BLaER1 treated with 17β-estradiol and CSF1 and Interleukin-3, amounts not matched to agents 10 nM and 100 nM (cell line): ENCODE results near the gene ZNF605.

Experiments used
- H3K27ac ChIP-seq, 11 experiments: shearing (Covaris generic); formaldehyde crosslinking; 2 replicates each; pipeline ENCODE4 v1.8.1; 2022
- H3K27me3 ChIP-seq, 11 experiments: shearing (Covaris generic); formaldehyde crosslinking; 2 replicates each; pipeline ENCODE4 v1.8.1; 2022
- H3K36me3 ChIP-seq, 11 experiments: shearing (Covaris generic); formaldehyde crosslinking; 2 replicates each; pipeline ENCODE4 v1.8.1; 2022
- H3K4me1 ChIP-seq, 10 experiments: shearing (Covaris generic); formaldehyde crosslinking; 2 replicates each; pipeline ENCODE4 v1.8.1; 2022
- H3K4me2 ChIP-seq, 11 experiments: shearing (Covaris generic); formaldehyde crosslinking; 2 replicates each; pipeline ENCODE4 v1.8.1; 2022
- H3K4me3 ChIP-seq, 10 experiments: shearing (Covaris generic); formaldehyde crosslinking; 2 replicates each; pipeline ENCODE4 v1.8.1; 2022
- H3K9ac ChIP-seq, 11 experiments: shearing (Covaris generic); formaldehyde crosslinking; 2 replicates each; pipeline ENCODE4 v1.8.1; 2022
- H3K9me3 ChIP-seq, 11 experiments: shearing (Covaris generic); formaldehyde crosslinking; replicated peaks in 1 of 11; 2 replicates each; pipeline ENCODE4 v1.8.1; 2022
- H4K20me1 ChIP-seq, 11 experiments: shearing (Covaris generic); formaldehyde crosslinking; 2 replicates each; pipeline ENCODE4 v1.8.1; 2022
- Cebpa-rat ChIP-seq, 11 experiments: shearing (Covaris generic); IDR thresholded peaks; 2 replicates each; pipeline ENCODE4 v1.8.1; 2022

ZNF605 gene

GRCh38 chr12:132872975-132873421 lies 83.1 kb downstream of the ZNF605 start:
- H3K4me1 ChIP-seq, result peaks cover 0 to 12% (median 5%) of the 10 kb centered on the region in 10 experiments; a peak in 16 of 20 replicates
- H3K9me3 ChIP-seq, result 0 out of 22 replicates have a peak, but pooled peaks cover 0 to 2% (median 0%) of the 10 kb centered on the region in 11 experiments
- H3K27ac ChIP-seq, result no peak overlapping the region
- H3K4me2 ChIP-seq, result no peak overlapping the region
- TF ChIP-seq Cebpa-rat (IDR thresholded peaks at IDR 0.05), result no peak
- H3K36me3 ChIP-seq, result peaks cover 84 to 93% (median 89%) of the 10 kb centered on the region in 11 experiments
- no peak overlapping the region for H3K4me3 ChIP-seq
- no peak overlapping the region for H3K9ac ChIP-seq
- H4K20me1 ChIP-seq, result peaks cover 0 to 73% (median 31%) of the 10 kb centered on the region in 11 experiments; a peak in 17 of 22 replicates
- H3K27me3 ChIP-seq, result no peaks in the 10 kb centered on the region

- Histone ChIP-seq H4K20me1 (peaks cover 0 to 68% (median 31%) of the 10 kb centered on the region in 11 experiments; a peak in 17 of 22 replicates), H3K36me3 (peaks cover 79 to 93% (median 82%) of the 10 kb centered on the region in 11 experiments), H3K27me3 (no peaks in the 10 kb centered on the region), H3K4me1 (peaks cover 4 to 20% (median 13%) of the 10 kb centered on the region in 10 experiments; a peak in 19 of 20 replicates), H3K9ac (no peak overlapping the region), H3K4me3 (no peak overlapping the region), H3K4me2 (no peak overlapping the region), H3K9me3 (peaks cover 0 to 7% (median 0%) of the 10 kb centered on the region in 11 experiments; a peak in 4 of 22 replicates), H3K27ac (no peak overlapping the region)
- TF ChIP-seq Cebpa-rat (IDR thresholded peaks at IDR 0.05), result no peak
Measured at GRCh38 chr12:132872073-132872855, 83.8 kb downstream of the ZNF605 start.

DNA sequence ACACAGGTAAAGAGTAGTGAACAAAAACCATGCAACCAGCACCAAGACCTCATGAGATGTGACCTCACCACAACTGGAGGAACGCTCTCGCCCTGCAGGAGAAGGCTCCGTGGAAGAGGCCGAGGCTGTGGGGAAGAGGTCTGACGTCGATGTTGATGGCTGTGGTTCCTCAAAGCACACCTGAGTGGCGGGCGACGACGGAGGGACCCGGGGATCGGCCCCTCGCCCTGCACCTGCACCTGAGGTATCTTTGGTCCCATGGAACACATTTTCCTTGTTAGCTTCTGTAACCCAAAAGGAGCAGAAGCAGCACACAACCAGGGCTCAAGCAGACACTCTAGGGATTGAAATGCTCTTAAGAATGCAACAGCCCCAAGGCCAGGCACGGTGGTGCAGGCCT lies 86.6 kb downstream of the ZNF605 start:
- H3K4me1 ChIP-seq, result peaks cover 5 to 47% (median 39%) of the 10 kb centered on the region in 10 experiments; a peak in 19 of 20 replicates
- H3K9me3 ChIP-seq, result peaks cover 0 to 27% (median 9%) of the 10 kb centered on the region in 11 experiments; a peak in 17 of 22 replicates
- no peak for TF ChIP-seq Cebpa-rat (IDR thresholded peaks at IDR 0.05)
- no peaks in the 10 kb centered on the region for H3K27me3 ChIP-seq
- no peak overlapping the region for H3K4me3 ChIP-seq
- peak overlapping the region in 2 of 11 experiments; percentile 10 to 15; a peak in 3 of 22 replicates for H3K4me2 ChIP-seq
- peaks cover 62 to 93% (median 82%) of the 10 kb centered on the region in 11 experiments for H3K36me3 ChIP-seq
- H3K9ac ChIP-seq, result no peak overlapping the region
- peaks cover 0 to 68% (median 27%) of the 10 kb centered on the region in 11 experiments; a peak in 17 of 22 replicates for H4K20me1 ChIP-seq
- H3K27ac ChIP-seq, result no peak overlapping the region
